Measurements from ENCODE around the gene FZD8.

DNA sequence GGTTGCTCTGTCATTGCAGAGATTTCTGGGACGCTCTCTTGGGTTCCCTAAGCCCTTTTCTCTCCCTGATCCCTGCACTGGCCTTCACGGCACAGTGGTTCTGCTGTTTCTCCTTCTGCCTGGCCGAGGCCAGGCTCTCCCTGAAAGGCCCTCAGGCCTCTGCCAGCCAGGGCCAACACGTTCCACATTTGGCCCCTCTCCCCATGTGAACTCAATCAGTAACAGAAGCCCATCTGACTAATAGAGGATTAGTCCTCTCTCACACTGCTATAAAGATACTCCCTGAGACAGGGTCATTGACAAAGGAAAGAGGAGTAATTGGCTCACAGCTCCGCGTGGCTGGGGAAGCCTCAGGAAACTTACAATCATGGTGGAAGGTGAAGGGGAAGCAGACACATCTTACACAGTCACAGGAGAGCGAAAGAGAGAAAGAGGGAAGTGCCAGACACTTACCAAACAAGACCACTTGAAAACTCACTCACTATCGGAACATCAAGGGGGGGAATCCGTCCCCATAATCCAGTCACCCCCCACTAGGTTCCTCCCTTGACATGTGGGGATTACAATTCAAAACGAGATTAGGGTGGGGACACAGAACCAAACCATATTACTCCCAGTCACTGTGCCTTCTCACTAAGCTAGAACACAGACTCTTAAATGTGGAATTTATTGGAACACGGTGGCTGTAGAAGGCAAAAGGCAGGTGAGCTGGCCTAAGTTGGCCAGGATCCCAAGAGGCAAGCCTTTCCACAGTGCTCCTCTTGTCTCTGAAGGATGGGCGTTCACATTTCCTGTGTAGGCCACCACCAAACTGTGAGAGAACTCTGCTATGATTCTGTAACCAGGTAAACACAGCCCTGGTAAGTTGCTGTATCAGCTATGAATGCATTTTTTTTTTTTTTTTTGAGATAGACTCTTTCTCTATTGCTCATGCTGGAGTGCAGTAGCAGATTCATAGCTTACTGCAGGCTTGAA, 8.8 kb downstream of the FZD8 start:
- TF ChIP-seq TCF7L2 (IDR thresholded peaks at IDR 0.05; ENCODE audit: low read depth, low read length) (no peak), CTCF (IDR thresholded peaks at IDR 0.05) (no peak), POLR2AphosphoS5 (IDR thresholded peaks at IDR 0.05; ENCODE audit: low read depth, low read length) (no peak), SIN3A (IDR thresholded peaks at IDR 0.05; ENCODE audit: borderline replicate concordance, insufficient read depth, low read depth, low read length) (no peak)
